ENCODE measurements around the gene TMEM132D. TPM values are rescaled to one million over a fixed set of nuclear protein-coding genes. Genes with fewer than 3 reads are reported as not detected.

TMEM132D gene
- total RNA-seq, 1 donor from 2014 or later, result 0.06 TPM

- no peak overlapping the region for H3K4me3 ChIP-seq (ENCODE audit: low read depth, low read length)
- TF ChIP-seq CTCF (conservative IDR thresholded peaks at IDR 0.05; ENCODE audit: low read depth, low read length), result no peak
- DNase-seq (ENCODE audit: low read depth), result no peak
These were observed 718.0 kb downstream of the TMEM132D start for GRCh38 chr12:129185855-129186254.

GRCh38 chr12:129184127-129184928 is 719.5 kb downstream of the TMEM132D start:
- no peak overlapping the region for H3K4me3 ChIP-seq (ENCODE audit: low read depth, low read length)
- DNase-seq (ENCODE audit: low read depth), result no peak
- TF ChIP-seq CTCF (conservative IDR thresholded peaks at IDR 0.05; ENCODE audit: low read depth, low read length), result no peak

GRCh38 chr12:129179941-129180553 is 723.8 kb downstream of the TMEM132D start:
- no peak for DNase-seq (ENCODE audit: low read depth)
- H3K4me3 ChIP-seq (ENCODE audit: low read depth, low read length), result no peak overlapping the region
- no peak for TF ChIP-seq CTCF (conservative IDR thresholded peaks at IDR 0.05; ENCODE audit: low read depth, low read length)

GRCh38 chr12:129169928-129170327 is 733.9 kb downstream of the TMEM132D start:
- DNase-seq (ENCODE audit: low read depth), result no peak
- no peak overlapping the region for H3K4me3 ChIP-seq (ENCODE audit: low read depth, low read length)
- TF ChIP-seq CTCF (conservative IDR thresholded peaks at IDR 0.05; ENCODE audit: low read depth, low read length), result no peak

- TF ChIP-seq CTCF (conservative IDR thresholded peaks at IDR 0.05; ENCODE audit: low read depth, low read length), result no peak
- H3K4me3 ChIP-seq (ENCODE audit: low read depth, low read length), result no peak overlapping the region
- no peak for DNase-seq (ENCODE audit: low read depth)
These were observed 740.0 kb downstream of the TMEM132D start for GRCh38 chr12:129163861-129164260.

GRCh38 chr12:129163461-129163860 is 740.4 kb downstream of the TMEM132D start:
- no peak for DNase-seq (ENCODE audit: low read depth)
- TF ChIP-seq CTCF (conservative IDR thresholded peaks at IDR 0.05; ENCODE audit: low read depth, low read length), result no peak
- no peak overlapping the region for H3K4me3 ChIP-seq (ENCODE audit: low read depth, low read length)
